HG03354 (cell line): ENCODE data around the gene NUDT16L1.

Experiments used
- ATAC-seq: cut with Tn5 transposase; IDR thresholded peaks from one replicate; pipeline ENCODE4 v1.9.1; 2021; ENCODE audit warnings: mild to moderate bottlenecking; ENCODE audit not compliant: unreplicated experiment, poor library complexity, severe bottlenecking

NUDT16L1 gene

DNA sequence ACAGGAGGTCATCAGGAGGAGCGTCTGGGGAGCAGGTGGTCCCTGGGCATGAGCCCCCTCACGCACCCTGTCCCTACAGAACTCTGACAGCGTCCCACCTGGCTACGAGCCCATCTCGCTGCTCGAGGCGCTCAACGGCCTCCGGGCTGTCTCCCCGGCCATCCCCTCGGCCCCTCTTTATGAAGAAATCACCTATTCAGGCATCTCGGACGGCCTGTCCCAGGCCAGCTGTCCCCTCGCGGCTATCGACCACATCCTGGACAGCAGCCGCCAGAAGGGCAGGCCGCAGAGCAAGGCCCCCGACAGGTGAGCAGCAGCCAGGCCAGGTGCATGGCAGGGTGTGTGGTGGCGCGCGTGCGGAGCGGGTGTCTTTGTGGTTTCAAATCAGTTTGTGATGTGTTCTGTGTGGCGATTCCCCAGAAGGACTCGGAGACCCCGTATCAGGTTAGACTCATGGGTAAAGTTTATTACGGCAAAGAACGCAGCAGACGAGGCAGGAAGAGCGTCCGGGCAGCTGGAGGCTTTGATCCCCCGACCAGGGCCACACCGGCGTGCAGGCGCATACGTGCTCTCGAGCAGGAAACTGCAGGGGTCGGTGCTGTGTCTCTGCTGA is 11.8 kb upstream of the NUDT16L1 start:
- no peak for ATAC-seq

GRCh38 chr16:4682084-4682591 is 11.2 kb upstream of the NUDT16L1 start:
- no peak for ATAC-seq

GRCh38 chr16:4682616-4683254 is 10.6 kb upstream of the NUDT16L1 start:
- no peak for ATAC-seq

- ATAC-seq: no peak
Measured at GRCh38 chr16:4683255-4684057, 9.9 kb upstream of the NUDT16L1 start.

GRCh38 chr16:4684058-4684715 is 9.2 kb upstream of the NUDT16L1 start:
- ATAC-seq: no peak

DNA sequence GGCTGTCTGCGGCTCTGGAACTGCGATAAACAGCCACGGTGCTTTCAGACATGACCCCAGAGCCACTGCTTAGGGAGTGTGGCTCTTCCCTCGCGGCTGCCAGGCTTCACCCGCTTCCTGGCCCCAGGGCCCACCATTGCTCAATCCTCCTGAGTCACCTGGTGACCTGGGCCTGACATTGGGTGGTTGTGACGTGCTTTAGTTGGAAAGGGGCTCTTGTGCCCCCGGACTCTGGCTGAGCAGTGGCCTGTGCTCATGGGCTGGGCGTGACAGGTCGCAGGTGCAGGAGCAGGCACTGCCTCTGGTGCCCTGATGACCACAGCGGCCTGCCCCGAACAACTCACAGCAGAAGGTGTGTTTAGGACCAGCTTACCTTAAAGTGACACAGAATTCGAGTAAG is 8.6 kb upstream of the NUDT16L1 start:
- ATAC-seq: no peak

- ATAC-seq: no peak
Measured at GRCh38 chr16:4685292-4685691, 8.1 kb upstream of the NUDT16L1 start.

DNA sequence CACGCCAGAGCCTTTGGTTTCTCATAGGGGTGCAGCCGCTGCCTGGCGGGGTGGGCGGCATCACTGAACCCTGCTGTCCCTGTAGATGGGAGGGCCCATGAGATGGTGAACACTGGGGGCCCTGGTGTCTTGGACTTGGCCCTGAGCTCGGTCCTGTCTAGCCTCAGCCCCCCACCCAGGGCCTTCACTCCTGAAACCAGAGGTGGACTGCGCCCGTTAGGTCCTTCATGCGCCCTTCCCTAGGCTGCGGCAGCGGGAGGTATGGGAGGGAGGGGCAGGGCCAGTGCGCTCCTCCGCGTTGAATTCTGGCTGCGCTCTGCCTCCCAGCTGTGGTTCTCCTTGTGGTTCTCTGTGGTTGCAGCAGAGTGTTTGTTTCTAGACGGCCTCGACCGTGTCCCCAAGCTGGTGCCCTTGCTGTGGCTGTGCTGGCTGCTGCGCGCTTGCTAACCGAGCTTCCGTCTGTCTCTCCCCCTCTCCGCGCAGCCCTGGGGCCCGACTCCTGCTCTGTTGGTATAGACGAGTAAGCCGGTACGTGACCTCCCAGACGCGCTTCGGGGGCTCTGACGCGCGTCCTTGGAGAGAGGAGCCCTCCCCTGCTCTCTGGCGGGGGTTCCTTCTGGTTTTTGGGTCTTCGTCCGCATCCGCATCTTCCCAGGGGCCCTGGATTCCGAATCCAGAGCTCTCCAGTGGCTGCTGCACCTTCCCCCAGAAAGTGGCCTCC is 7.4 kb upstream of the NUDT16L1 start:
- ATAC-seq: no peak

- ATAC-seq: no peak
Measured at GRCh38 chr16:4686497-4687210, 6.7 kb upstream of the NUDT16L1 start.

GRCh38 chr16:4687416-4687815 is 5.9 kb upstream of the NUDT16L1 start:
- ATAC-seq: no peak

DNA sequence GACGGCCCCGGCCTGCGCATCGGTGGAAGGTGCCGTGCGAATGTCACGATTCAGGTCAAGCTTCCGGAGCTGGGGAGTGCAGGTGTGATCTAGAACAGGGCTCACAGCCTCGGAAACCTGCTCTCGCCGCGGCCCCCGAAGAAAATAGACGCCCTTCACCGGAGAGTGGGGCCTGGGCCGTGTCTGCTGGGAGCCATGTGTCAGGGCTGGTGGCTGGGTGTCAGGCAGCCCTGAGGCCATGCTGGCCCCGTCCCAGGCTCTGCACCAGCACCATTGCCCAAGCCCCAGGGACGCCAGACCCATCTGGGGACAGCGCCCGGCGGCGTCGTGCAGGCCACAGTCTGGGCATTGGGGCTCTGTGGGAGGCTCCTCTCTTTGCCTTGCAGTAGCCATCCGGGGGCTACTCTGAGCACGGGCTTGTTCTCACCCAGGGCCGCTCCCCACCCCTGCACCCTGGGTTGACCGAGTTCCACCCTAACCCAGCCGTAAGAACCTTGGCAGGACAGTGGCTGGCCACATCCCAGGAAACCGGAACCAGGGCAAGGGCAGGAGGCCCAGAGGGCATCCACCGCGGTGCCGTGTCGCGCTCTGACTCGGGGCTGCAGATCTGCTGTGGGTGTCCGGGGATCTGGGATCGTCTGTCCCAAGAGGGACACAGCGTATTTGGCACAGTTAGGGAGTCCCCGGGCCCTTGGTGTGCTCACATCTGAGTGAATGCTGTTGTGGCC is 5.3 kb upstream of the NUDT16L1 start:
- ATAC-seq: no peak

GRCh38 chr16:4688674-4689045 is 4.7 kb upstream of the NUDT16L1 start:
- ATAC-seq: no peak

DNA sequence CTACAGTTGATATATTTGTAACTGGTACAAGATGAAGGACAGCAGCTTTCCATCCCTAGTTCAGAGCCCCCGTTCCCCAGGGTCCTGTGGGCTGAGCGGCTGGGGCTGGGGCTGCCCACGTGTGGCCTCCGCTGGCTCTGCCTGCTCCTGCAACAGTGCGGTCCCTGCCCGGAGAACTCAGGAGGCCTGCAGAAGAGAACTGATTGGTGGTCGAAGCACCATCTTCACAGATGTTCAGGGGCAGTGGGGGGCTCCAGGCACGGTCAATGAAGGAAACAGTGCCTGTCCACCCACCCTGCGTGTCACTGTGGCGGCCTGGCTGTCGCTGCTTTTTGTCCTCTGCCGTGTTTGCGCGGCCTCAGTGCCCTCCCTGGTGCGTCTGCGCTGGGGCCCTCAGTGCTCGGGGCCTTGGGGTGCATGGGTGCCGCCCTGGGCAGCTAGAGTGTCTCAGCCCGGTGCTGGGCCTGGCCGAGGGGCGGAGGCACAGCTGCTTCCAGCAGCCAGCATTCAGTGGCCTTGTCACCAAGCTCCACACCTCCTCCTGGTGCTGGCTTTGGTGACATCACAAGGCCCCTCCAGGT is 4.2 kb upstream of the NUDT16L1 start:
- ATAC-seq: no peak

- no peak for ATAC-seq
Measured at GRCh38 chr16:4689864-4690704, 3.3 kb upstream of the NUDT16L1 start.

DNA sequence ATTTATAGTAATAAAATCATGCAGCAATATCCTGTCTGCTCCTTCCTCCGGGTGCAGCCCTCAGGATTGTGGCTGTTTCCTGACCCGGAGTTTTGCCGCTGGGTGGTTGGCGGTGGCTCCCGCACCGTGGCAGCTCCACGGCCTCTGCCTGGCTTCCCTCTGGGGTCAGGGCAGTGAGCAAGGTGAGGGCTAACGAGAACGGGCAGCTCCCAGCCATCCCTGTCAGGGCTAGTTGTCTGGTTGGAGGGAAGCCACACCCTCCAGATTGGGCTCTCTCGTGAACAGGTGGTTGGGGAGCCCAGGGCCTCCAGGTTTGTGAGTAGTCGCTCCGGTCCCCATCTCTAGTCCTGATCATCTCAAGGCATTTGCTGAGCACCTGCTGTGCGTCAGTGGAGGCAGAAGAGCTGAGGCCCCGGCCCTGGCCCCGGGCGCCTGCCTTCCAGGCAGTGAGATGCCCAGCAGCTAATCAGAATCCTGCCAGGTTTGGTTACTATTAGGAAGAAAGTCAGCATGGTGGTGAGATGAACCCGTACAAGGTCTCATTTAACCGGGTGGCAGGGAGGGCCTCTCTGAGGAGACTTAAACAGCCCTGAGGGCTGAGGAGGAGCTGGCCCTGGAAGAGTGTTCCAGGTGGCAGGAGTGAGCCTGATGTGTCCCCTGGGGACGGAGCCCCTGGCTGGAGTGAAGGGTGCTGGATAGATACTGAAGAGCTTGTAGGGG is 2.3 kb upstream of the NUDT16L1 start:
- ATAC-seq: no peak

DNA sequence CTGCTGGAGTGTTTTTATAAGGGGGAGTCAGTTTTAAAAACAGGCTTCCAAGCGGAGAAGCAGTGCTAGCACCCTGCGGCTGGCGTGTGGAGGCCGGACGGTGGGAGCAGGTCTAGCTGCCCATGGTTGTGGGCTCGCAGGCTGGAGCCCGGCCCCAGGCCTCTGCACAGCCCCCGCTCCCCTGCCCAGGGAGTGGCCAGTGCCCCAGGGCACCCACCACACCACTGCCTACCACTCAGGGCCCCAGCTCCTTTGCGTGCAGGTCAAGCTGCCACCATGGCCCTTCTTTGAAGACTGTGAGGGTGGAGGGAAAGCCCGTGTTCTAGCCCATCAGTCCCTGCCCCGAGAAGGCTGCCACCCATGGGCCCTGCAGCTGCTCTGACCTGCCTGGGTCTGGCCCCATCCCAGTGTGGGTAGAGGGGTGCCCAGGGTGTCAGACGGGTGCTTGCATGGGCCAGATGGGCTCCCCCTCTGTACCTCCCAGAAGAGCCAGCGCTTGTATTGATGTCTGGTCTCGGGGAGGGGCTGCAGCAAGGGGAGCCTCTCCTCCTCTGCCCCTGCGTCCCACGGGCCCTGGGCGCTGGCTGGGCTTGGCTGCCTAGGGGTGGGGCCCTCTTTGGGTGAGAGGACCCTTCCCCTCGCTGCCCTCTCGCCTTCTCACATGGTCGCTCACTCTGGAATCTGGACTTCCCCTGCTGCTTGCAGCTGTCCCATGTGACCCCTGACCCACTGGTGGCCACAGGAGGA is 1.5 kb upstream of the NUDT16L1 start:
- ATAC-seq: no peak
